HepG2 (cell line): ENCODE measurements around the gene ARFGEF3.

Experiments
- CBX5 ChIP-seq: sonication (generic); formaldehyde crosslinking; IDR thresholded peaks from 2 replicates; pipeline ENCODE4 v1.4.0; 2020; ENCODE audit warnings: missing genetic modification reagents, borderline replicate concordance
- HCFC1 ChIP-seq: fragments of 150-350 bp; IDR thresholded peaks from 2 replicates; pipeline ENCODE4 v1.6.1; 2014; ENCODE audit warnings: low read depth, low read length
- JUNB ChIP-seq: sonication (generic); formaldehyde crosslinking; IDR thresholded peaks from 2 replicates; pipeline ENCODE4 v1.8.0; 2022; ENCODE audit warnings: missing genetic modification reagents, mild to moderate bottlenecking, borderline replicate concordance
- KDM5A ChIP-seq: fragments of 200-600 bp; sonication (generic); IDR thresholded peaks from 2 replicates; pipeline ENCODE4 v1.7.0; 2018; ENCODE audit warnings: antibody characterized with exemption, mild to moderate bottlenecking, low read length, borderline replicate concordance
- KLF16 ChIP-seq, 2 experiments: sonication (generic) in 1 of 2; formaldehyde crosslinking in 1 of 2; IDR thresholded peaks; 2 replicates each; pipeline versions ENCODE4 v1.6.1 to v1.8.0; 2016 to 2023; ENCODE audit warnings: missing genetic modification reagents in 2 of 2, missing compliant biosample characterization in 1 of 2
- PHF20 ChIP-seq: sonication (generic); formaldehyde crosslinking; IDR thresholded peaks from 2 replicates; pipeline ENCODE4 v1.5.0; 2020; ENCODE audit warnings: mild to moderate bottlenecking, missing genetic modification reagents
- POLR2A ChIP-seq, 2 experiments: IDR thresholded peaks; 2 replicates each; pipeline ENCODE4 v1.6.1; 2011; ENCODE audit warnings: low read depth in 2 of 2, low read length in 2 of 2, mild to moderate bottlenecking in 1 of 2, moderate library complexity in 1 of 2; ENCODE audit not compliant: insufficient read depth in 1 of 2
- TCF7L2 ChIP-seq: IDR thresholded peaks from 2 replicates; pipeline ENCODE4 v1.6.1; 2011; ENCODE audit warnings: mild to moderate bottlenecking, low read depth, low read length, moderate library complexity
- TF ChIP-seq, protein P1 (sequence below): sonication (generic); formaldehyde crosslinking; IDR thresholded peaks from 2 replicates; pipeline ENCODE4 v1.5.0; 2020; ENCODE audit warnings: mild to moderate bottlenecking, missing genetic modification reagents, moderate library complexity
- TF ChIP-seq, protein P2 (sequence below): sonication (generic); formaldehyde crosslinking; IDR thresholded peaks from 2 replicates; pipeline ENCODE4 v1.4.0; 2020; ENCODE audit warnings: mild to moderate bottlenecking, missing genetic modification reagents
- TF ChIP-seq, protein P3 (sequence below): sonication (generic); formaldehyde crosslinking; IDR thresholded peaks from 2 replicates; pipeline ENCODE4 v1.4.0; 2020; ENCODE audit warnings: missing genetic modification reagents

DNA sequence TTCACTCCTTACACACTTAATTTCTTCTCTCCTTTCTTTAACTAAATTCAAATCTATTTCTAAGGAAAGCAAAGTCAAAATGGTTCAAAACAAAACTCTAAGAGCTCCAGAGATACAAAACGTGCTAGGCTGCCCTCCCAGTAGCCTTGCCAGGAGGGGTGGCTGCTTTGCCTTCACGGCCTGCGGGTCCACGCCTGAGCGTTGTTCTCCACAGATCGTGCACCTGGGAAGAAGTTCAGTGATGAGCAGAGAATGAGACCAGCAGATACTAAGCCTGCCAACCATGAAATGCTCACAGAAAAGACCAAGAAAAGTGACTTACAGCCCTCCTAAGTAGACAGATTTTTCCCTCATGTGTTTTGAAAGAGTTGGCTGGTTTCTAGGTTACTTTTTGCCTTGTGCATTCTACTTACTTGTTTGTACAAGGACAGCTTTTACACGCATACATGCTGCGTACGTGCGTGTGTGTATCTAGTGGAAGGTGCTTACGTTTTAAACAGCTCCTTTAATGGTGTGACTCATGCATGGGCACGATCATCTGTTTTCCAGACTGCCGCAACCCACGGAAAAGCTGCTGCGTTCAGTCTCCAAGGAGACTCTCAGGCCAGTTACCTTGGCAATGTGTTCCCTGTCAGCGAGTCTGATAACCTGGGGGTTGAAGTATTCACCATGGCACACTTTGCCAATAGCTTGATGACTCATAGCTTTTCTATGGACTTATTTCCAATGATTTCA is 88.9 kb downstream of the ARFGEF3 start:
- TF ChIP-seq KDM5A: no peak
- no peak for TF ChIP-seq KLF16 (CRISPR knock-in tag; IDR thresholded peaks at IDR 0.05)
- TF ChIP-seq JUNB: no peak
- TF ChIP-seq HCFC1: no peak
- TF ChIP-seq, protein P1, sequence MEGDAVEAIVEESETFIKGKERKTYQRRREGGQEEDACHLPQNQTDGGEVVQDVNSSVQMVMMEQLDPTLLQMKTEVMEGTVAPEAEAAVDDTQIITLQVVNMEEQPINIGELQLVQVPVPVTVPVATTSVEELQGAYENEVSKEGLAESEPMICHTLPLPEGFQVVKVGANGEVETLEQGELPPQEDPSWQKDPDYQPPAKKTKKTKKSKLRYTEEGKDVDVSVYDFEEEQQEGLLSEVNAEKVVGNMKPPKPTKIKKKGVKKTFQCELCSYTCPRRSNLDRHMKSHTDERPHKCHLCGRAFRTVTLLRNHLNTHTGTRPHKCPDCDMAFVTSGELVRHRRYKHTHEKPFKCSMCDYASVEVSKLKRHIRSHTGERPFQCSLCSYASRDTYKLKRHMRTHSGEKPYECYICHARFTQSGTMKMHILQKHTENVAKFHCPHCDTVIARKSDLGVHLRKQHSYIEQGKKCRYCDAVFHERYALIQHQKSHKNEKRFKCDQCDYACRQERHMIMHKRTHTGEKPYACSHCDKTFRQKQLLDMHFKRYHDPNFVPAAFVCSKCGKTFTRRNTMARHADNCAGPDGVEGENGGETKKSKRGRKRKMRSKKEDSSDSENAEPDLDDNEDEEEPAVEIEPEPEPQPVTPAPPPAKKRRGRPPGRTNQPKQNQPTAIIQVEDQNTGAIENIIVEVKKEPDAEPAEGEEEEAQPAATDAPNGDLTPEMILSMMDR (CRISPR knock-in tag): no peak
- no peak for TF ChIP-seq POLR2A (IDR thresholded peaks at IDR 0.05; ENCODE audit: insufficient read depth in 1 of 2, low read depth in 2 of 2, low read length in 2 of 2)
- TF ChIP-seq, protein P2, sequence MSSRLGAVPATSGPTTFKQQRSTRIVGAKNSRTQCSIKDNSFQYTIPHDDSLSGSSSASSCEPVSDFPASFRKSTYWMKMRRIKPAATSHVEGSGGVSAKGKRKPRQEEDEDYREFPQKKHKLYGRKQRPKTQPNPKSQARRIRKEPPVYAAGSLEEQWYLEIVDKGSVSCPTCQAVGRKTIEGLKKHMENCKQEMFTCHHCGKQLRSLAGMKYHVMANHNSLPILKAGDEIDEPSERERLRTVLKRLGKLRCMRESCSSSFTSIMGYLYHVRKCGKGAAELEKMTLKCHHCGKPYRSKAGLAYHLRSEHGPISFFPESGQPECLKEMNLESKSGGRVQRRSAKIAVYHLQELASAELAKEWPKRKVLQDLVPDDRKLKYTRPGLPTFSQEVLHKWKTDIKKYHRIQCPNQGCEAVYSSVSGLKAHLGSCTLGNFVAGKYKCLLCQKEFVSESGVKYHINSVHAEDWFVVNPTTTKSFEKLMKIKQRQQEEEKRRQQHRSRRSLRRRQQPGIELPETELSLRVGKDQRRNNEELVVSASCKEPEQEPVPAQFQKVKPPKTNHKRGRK: no peak
- TF ChIP-seq, protein P3, sequence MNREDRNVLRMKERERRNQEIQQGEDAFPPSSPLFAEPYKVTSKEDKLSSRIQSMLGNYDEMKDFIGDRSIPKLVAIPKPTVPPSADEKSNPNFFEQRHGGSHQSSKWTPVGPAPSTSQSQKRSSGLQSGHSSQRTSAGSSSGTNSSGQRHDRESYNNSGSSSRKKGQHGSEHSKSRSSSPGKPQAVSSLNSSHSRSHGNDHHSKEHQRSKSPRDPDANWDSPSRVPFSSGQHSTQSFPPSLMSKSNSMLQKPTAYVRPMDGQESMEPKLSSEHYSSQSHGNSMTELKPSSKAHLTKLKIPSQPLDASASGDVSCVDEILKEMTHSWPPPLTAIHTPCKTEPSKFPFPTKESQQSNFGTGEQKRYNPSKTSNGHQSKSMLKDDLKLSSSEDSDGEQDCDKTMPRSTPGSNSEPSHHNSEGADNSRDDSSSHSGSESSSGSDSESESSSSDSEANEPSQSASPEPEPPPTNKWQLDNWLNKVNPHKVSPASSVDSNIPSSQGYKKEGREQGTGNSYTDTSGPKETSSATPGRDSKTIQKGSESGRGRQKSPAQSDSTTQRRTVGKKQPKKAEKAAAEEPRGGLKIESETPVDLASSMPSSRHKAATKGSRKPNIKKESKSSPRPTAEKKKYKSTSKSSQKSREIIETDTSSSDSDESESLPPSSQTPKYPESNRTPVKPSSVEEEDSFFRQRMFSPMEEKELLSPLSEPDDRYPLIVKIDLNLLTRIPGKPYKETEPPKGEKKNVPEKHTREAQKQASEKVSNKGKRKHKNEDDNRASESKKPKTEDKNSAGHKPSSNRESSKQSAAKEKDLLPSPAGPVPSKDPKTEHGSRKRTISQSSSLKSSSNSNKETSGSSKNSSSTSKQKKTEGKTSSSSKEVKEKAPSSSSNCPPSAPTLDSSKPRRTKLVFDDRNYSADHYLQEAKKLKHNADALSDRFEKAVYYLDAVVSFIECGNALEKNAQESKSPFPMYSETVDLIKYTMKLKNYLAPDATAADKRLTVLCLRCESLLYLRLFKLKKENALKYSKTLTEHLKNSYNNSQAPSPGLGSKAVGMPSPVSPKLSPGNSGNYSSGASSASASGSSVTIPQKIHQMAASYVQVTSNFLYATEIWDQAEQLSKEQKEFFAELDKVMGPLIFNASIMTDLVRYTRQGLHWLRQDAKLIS (CRISPR knock-in tag): no peak
- TF ChIP-seq TCF7L2: no peak
- no peak for TF ChIP-seq CBX5
- no peak for TF ChIP-seq PHF20 (CRISPR knock-in tag)
